B cell (primary cell): ENCODE measurements around the gene C10orf53. TPM values are rescaled to one million over a fixed set of nuclear protein-coding genes. Genes with fewer than 3 reads are reported as not detected.

ENCODE experiments used
- ATAC-seq: fragments of 200-7000 bp; cut with Tn5 transposase; one replicate; pipeline ENCODE4 v1.10.0; 2021; ENCODE audit warnings: low read depth, mild to moderate bottlenecking, moderate number of reproducible peaks, moderate library complexity
- CTCF ChIA-PET: fragments of 350-600 bp; sonication (Branson Sonifier 250); formaldehyde crosslinking; loops from one replicate; lab custom pipeline; 2021; ENCODE audit warnings: antibody characterized with exemption, inconsistent platforms; lab: Charles Lee
- POLR2A ChIA-PET: fragments of 350-600 bp; sonication (Branson Sonifier 250); formaldehyde crosslinking; loops from one replicate; lab custom pipeline; 2021; ENCODE audit warnings: antibody characterized with exemption; lab: Charles Lee
- DNase-seq: peaks from one replicate; pipeline ENCODE4 v3.0.0; 2013
- H2AFZ ChIP-seq: 2 replicates; pipeline ENCODE4 v1.6.1; 2012; ENCODE audit warnings: mild to moderate bottlenecking, low read depth, low read length; ENCODE audit not compliant: insufficient read depth, poor library complexity, severe bottlenecking
- H3K27ac ChIP-seq, 2 donors: 1 replicate in 1 of 2; 2 replicates in 1 of 2; pipeline ENCODE4 v1.5.1; 2012 to 2013; ENCODE audit warnings: low read length in 2 of 2, mild to moderate bottlenecking in 2 of 2, moderate library complexity in 1 of 2
- H3K27me3 ChIP-seq, 4 experiments: fragments of 200-600 bp in 1 of 4; sonication (generic) in 1 of 4; replicated peaks in 1 of 4; 1 replicate in 2 of 4; 2 replicates in 2 of 4; pipeline versions ENCODE4 v1.6.1 to v1.7.0; 2013 to 2016; ENCODE audit warnings: low read length in 3 of 4, mild to moderate bottlenecking in 2 of 4, mixed read lengths in 1 of 4, moderate library complexity in 1 of 4; ENCODE audit not compliant: insufficient read depth in 4 of 4, control insufficient read depth in 3 of 4; ENCODE audit errors: control extremely low read depth in 1 of 4
- H3K36me3 ChIP-seq, 2 experiments: replicated peaks in 1 of 2; 1 replicate in 1 of 2; 2 replicates in 1 of 2; pipeline versions ENCODE4 v1.6.1 to v1.7.1; 2013; ENCODE audit warnings: low read length in 1 of 2; ENCODE audit not compliant: insufficient read depth in 2 of 2, control insufficient read depth in 1 of 2; ENCODE audit errors: control extremely low read depth in 1 of 2, extremely low read depth in 1 of 2
- H3K4me1 ChIP-seq, 2 donors: fragments of 200-600 bp in 1 of 2; sonication (generic) in 1 of 2; 1 replicate in 1 of 2; 2 replicates in 1 of 2; pipeline versions ENCODE4 v1.5.1 to v1.6.1; 2013 to 2017; ENCODE audit warnings: low read length in 2 of 2; ENCODE audit not compliant: control insufficient read depth in 2 of 2, insufficient read depth in 2 of 2
- H3K4me2 ChIP-seq: replicated peaks from 2 replicates; pipeline ENCODE3; 2012; ENCODE audit warnings: mild to moderate bottlenecking, low read depth, low read length; ENCODE audit not compliant: poor library complexity, severe bottlenecking
- H3K4me3 ChIP-seq, 5 experiments: fragments of 200-600 bp in 1 of 5; sonication (generic) in 1 of 5; 1 replicate in 3 of 5; 2 replicates in 2 of 5; pipeline versions ENCODE4 v1.5.1 to v1.7.0; 2011 to 2016; ENCODE audit warnings: low read length in 4 of 5, mild to moderate bottlenecking in 4 of 5, low read depth in 2 of 5, control low read depth in 1 of 5, moderate library complexity in 1 of 5; ENCODE audit not compliant: insufficient read depth in 1 of 5; ENCODE audit errors: control extremely low read depth in 1 of 5, extremely low read depth in 1 of 5
- H3K79me2 ChIP-seq: fragments of 200-600 bp; sonication (generic); one replicate; pipeline ENCODE4 v1.6.0; 2016; ENCODE audit warnings: low read length; ENCODE audit not compliant: control insufficient read depth, insufficient read depth
- H3K9ac ChIP-seq: fragments of 200-600 bp; sonication (generic); 2 replicates; pipeline ENCODE4 v1.6.1; 2017; ENCODE audit warnings: mild to moderate bottlenecking, low read length, moderate library complexity
- H3K9me3 ChIP-seq, 3 donors: one replicate each; pipeline versions ENCODE4 v1.6.1 to v1.7.1; 2013; ENCODE audit warnings: low read length in 2 of 3; ENCODE audit not compliant: control insufficient read depth in 2 of 3, insufficient read depth in 1 of 3; ENCODE audit errors: control extremely low read depth in 1 of 3
- H4K20me1 ChIP-seq: 2 replicates; pipeline ENCODE4 v1.6.0; 2012; ENCODE audit warnings: mild to moderate bottlenecking, low read length; ENCODE audit not compliant: insufficient read depth, control insufficient read depth, poor library complexity, severe bottlenecking
- H3K27ac Mint-ChIP-seq: one replicate; pipeline ENCODE4 v1.8.0; 2021; ENCODE audit warnings: mixed read lengths
- H3K27me3 Mint-ChIP-seq: one replicate; pipeline ENCODE4 v1.8.0; 2021; ENCODE audit warnings: mixed read lengths
- H3K4me1 Mint-ChIP-seq: one replicate; pipeline ENCODE4 v1.8.0; 2021; ENCODE audit warnings: mixed read lengths
- H3K4me3 Mint-ChIP-seq: one replicate; pipeline ENCODE4 v1.8.0; 2021; ENCODE audit warnings: mixed read lengths
- H3K9me3 Mint-ChIP-seq: one replicate; pipeline ENCODE4 v1.8.0; 2022; ENCODE audit warnings: mixed read lengths; ENCODE audit not compliant: insufficient read depth
- CTCF ChIP-seq: fragments of 200-600 bp; IDR thresholded peaks from one replicate; pipeline ENCODE4 v1.8.0; 2022; ENCODE audit warnings: antibody characterized with exemption, mild to moderate bottlenecking
- EZH2 ChIP-seq: IDR thresholded peaks from 2 replicates; pipeline ENCODE4 v1.6.1; 2012; ENCODE audit warnings: borderline replicate concordance, low read depth, mild to moderate bottlenecking, moderate library complexity, low read length; ENCODE audit not compliant: insufficient read depth, poor library complexity, severe bottlenecking
- WGBS: methylation state at CpG from one replicate; pipeline ENCODE4 v1.1.5; 2013; ENCODE audit warnings: missing lambda C conversion rate; ENCODE audit not compliant: insufficient coverage; 5-methylcytosine and 5-hydroxymethylcytosine counted together
- intact Hi-C: fragments of 100-400 bp; cut with micrococcal nuclease; formaldehyde crosslinking; loops from one replicate; pipeline ENCODE4 v1.10.0; 2022
- polyA plus RNA-seq: library from polyadenylated mRNA; depleted of rRNA; stranded (reverse); fragments of >200 nt; gene quantifications from 2 replicates; pipeline ENCODE4 v1.2.3, GENCODE V29; 2012
- total RNA-seq, 2 donors: library from RNA; stranded (reverse); fragments of 120-200 nt in 1 of 2; gene quantifications; 1 replicate in 1 of 2; 2 replicates in 1 of 2; pipeline versions ENCODE4 v1.2.3 to v1.2.4, GENCODE V29; 2013 to 2022

C10orf53 gene
- total and polyA plus RNA-seq, 2 donors (not counting 1 experiment from before 2014, with no cell fraction given): not detected

DNA sequence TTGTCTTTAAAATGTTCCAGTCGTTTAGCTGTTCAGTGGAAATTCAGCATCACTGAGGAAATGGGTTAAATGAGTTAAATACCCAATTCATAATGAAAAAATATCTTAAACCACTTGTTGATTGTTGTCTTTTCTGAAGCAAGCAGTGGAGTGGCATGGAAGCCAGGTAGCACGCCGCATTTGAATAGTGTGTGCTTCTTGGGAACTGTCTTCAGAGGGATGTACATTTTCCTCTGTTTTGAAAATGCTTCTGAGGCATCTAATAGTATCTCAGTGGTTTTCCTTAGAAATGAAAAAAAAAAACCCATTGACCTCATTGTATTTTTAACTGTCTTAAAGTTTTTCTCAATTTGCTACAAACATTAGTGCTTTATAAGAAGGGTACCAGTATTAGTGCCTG, 28.1 kb downstream of the C10orf53 start:
- Mint-ChIP-seq H3K4me3 (no peak overlapping the region), H3K27ac (no peak overlapping the region), H3K27me3 (peaks cover 11% of the 10 kb centered on the region), H3K4me1 (no peaks in the 10 kb centered on the region), H3K9me3 (no peaks in the 10 kb centered on the region)
- WGBS: no CpG with 5 or more reads among the region's 3 CpGs
- no peak overlapping the region for H3K4me2 ChIP-seq
- H3K27me3 ChIP-seq: peaks cover 0 to 4% (median 0%) of the 10 kb centered on the region in 4 experiments
- TF ChIP-seq CTCF (no peak), EZH2 (no peak)
- H3K79me2 ChIP-seq: no peaks in the 10 kb centered on the region
- no peak for DNase-seq
- H4K20me1 ChIP-seq: no peaks in the 10 kb centered on the region
- H3K4me1 ChIP-seq: no peaks in the 10 kb centered on the region
- no peak overlapping the region for H3K4me3 ChIP-seq
- no peak overlapping the region for H2AFZ ChIP-seq
- peaks cover 0 to 2% (median 0%) of the 10 kb centered on the region in 3 donors for H3K9me3 ChIP-seq
- no peaks in the 10 kb centered on the region for H3K36me3 ChIP-seq
- ChIA-PET CTCF (no interaction called here), POLR2A (no interaction called here)
- no peak overlapping the region for H3K9ac ChIP-seq
- H3K27ac ChIP-seq: no peak overlapping the region
- no peak for ATAC-seq
- intact Hi-C loops: no loop called here

DNA sequence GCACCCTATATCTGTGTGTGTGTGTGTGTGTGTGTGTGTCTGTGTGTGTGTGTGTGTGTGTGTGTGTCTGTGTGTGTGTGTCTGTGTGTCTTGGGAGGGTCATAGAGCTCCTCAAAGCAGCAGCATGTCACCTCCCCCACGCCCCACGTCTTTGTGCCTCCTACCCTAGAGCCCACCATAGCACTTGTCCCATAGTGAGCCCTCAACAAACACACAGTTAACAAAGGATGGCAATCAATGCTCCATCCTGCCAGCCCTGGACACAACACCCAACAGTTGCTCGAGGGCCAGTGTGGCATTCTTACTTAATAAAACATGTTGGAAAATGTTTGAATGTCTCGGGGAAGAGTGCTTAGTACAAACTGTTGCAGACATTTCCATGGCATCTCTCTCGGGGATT, 30.5 kb downstream of the C10orf53 start:
- Histone ChIP-seq H3K9ac (no peak overlapping the region), H3K4me1 (no peaks in the 10 kb centered on the region), H2AFZ (no peak overlapping the region), H3K27ac (no peak overlapping the region), H3K79me2 (no peaks in the 10 kb centered on the region), H3K36me3 (no peaks in the 10 kb centered on the region), H4K20me1 (no peaks in the 10 kb centered on the region), H3K27me3 (peaks cover 0 to 4% (median 0%) of the 10 kb centered on the region in 4 experiments), H3K4me2 (no peak overlapping the region), H3K9me3 (no peaks in the 10 kb centered on the region), H3K4me3 (no peak overlapping the region)
- H3K4me1 Mint-ChIP-seq: no peaks in the 10 kb centered on the region
- H3K27ac Mint-ChIP-seq: no peak overlapping the region
- ChIA-PET POLR2A (no interaction called here), CTCF (no interaction called here)
- 100% methylated on average over 4 of the region's 5 CpGs for WGBS
- H3K9me3 Mint-ChIP-seq: no peaks in the 10 kb centered on the region
- DNase-seq: no peak
- no peak for TF ChIP-seq CTCF
- H3K27me3 Mint-ChIP-seq: peaks cover 15% of the 10 kb centered on the region
- no peak overlapping the region for H3K4me3 Mint-ChIP-seq
- intact Hi-C loops: no loop called here
- no peak for ATAC-seq
